ENCODE results near the gene PKIB.

GRCh38 chr6:122758927-122759334, 148.7 kb downstream of the PKIB start:
- TF ChIP-seq YY1 (IDR thresholded peaks at IDR 0.05; ENCODE audit: insufficient read depth, insufficient read length) (no peak), ZNF274 (IDR thresholded peaks at IDR 0.05; ENCODE audit: low read depth, low read length) (no peak), SUZ12 (IDR thresholded peaks at IDR 0.05; ENCODE audit: extremely low read depth, insufficient read depth, insufficient read length) (no peak)

Measured in NT2/D1 (cell line).